ENCODE data around the gene NXNL2. TPM values are rescaled to one million over a fixed set of nuclear protein-coding genes. Genes with fewer than 3 reads are reported as not detected.

Gene NXNL2
- total RNA-seq, 2 donors from 2014 or later = not detected

- Mint-ChIP-seq H3K27me3 (ENCODE audit: low read depth) (peaks cover 22% of the 10 kb centered on the region), H3K4me3 (no peak overlapping the region), H3K27ac (no peak overlapping the region), H3K36me3 (ENCODE audit: insufficient read depth in 2 of 2) (no peaks in the 10 kb centered on the region), H3K9me3 (no peaks in the 10 kb centered on the region), H3K4me1 (ENCODE audit: low read depth) (no peaks in the 10 kb centered on the region)
- DNase-seq (no peak), ATAC-seq (replicated peaks in 1 of 2) (no peak)
Measured at GRCh38 chr9:88572684-88573083, 37.7 kb downstream of the NXNL2 start.

- Mint-ChIP-seq H3K4me3 (no peak overlapping the region), H3K36me3 (ENCODE audit: insufficient read depth in 2 of 2) (no peaks in the 10 kb centered on the region)
- no peak for DNase-seq
Measured at GRCh38 chr9:88574953-88575352, 40.0 kb downstream of the NXNL2 start.

GRCh38 chr9:88577256-88578120 is 42.5 kb downstream of the NXNL2 start:
- ATAC-seq (replicated peaks in 1 of 2) = no peak
- Mint-ChIP-seq H3K27ac (no peak overlapping the region), H3K36me3 (ENCODE audit: insufficient read depth in 2 of 2) (no peaks in the 10 kb centered on the region), H3K4me3 (peak overlapping the region in 1 of 2 donors; percentile 29), H3K27me3 (ENCODE audit: low read depth) (peaks cover 22% of the 10 kb centered on the region), H3K4me1 (ENCODE audit: low read depth) (peaks cover 6% of the 10 kb centered on the region), H3K9me3 (no peaks in the 10 kb centered on the region)
- DNase-seq = no peak

More at GRCh38 chr9:88574953-88575352, 40.0 kb downstream of the NXNL2 start:
- Mint-ChIP-seq H3K4me1 (ENCODE audit: low read depth) (peaks cover 6% of the 10 kb centered on the region), H3K27ac (no peak overlapping the region), H3K9me3 (no peaks in the 10 kb centered on the region), H3K27me3 (ENCODE audit: low read depth) (peaks cover 22% of the 10 kb centered on the region)
- ATAC-seq (replicated peaks in 1 of 2) = no peak

- no peaks in the 10 kb centered on the region for H3K9me3 Mint-ChIP-seq
- no peak overlapping the region for H3K27ac Mint-ChIP-seq
- peaks cover 6% of the 10 kb centered on the region for H3K4me1 Mint-ChIP-seq (ENCODE audit: low read depth)
- ATAC-seq (replicated peaks in 1 of 2) = peak; percentile 49 to 67
- peak overlapping the region; percentile 53 to 59 for H3K4me3 Mint-ChIP-seq
- peaks cover 21% of the 10 kb centered on the region for H3K27me3 Mint-ChIP-seq (ENCODE audit: low read depth)
- DNase-seq = peak; percentile 69 to 81
- H3K36me3 Mint-ChIP-seq (ENCODE audit: insufficient read depth in 2 of 2) = no peaks in the 10 kb centered on the region
Measured at GRCh38 chr9:88578121-88579049, 43.4 kb downstream of the NXNL2 start.

- H3K4me3 Mint-ChIP-seq = no peak overlapping the region
- no peaks in the 10 kb centered on the region for H3K9me3 Mint-ChIP-seq
- DNase-seq = no peak
- no peak for ATAC-seq (replicated peaks in 1 of 2)
- no peaks in the 10 kb centered on the region for H3K36me3 Mint-ChIP-seq (ENCODE audit: insufficient read depth in 2 of 2)
- no peak overlapping the region for H3K27ac Mint-ChIP-seq
- H3K27me3 Mint-ChIP-seq (ENCODE audit: low read depth) = peaks cover 22% of the 10 kb centered on the region
- peaks cover 6% of the 10 kb centered on the region for H3K4me1 Mint-ChIP-seq (ENCODE audit: low read depth)
Measured at GRCh38 chr9:88579050-88579715, 44.2 kb downstream of the NXNL2 start.

- no peaks in the 10 kb centered on the region for H3K36me3 Mint-ChIP-seq (ENCODE audit: insufficient read depth in 2 of 2)
- H3K4me3 Mint-ChIP-seq = no peak overlapping the region
- H3K9me3 Mint-ChIP-seq = no peaks in the 10 kb centered on the region
- H3K27me3 Mint-ChIP-seq (ENCODE audit: low read depth) = peaks cover 19% of the 10 kb centered on the region
- DNase-seq (no peak), ATAC-seq (replicated peaks in 1 of 2) (no peak)
- no peak overlapping the region for H3K27ac Mint-ChIP-seq
- peaks cover 6% of the 10 kb centered on the region for H3K4me1 Mint-ChIP-seq (ENCODE audit: low read depth)
Measured at GRCh38 chr9:88580961-88581360, 46.0 kb downstream of the NXNL2 start.

GRCh38 chr9:88583901-88584596 is 49.1 kb downstream of the NXNL2 start:
- H3K4me1 Mint-ChIP-seq (ENCODE audit: low read depth) = no peaks in the 10 kb centered on the region
- H3K4me3 Mint-ChIP-seq = no peak overlapping the region
- ATAC-seq (replicated peaks in 1 of 2) = no peak
- H3K27me3 Mint-ChIP-seq (ENCODE audit: low read depth) = peaks cover 19% of the 10 kb centered on the region
- no peaks in the 10 kb centered on the region for H3K9me3 Mint-ChIP-seq
- no peaks in the 10 kb centered on the region for H3K36me3 Mint-ChIP-seq (ENCODE audit: insufficient read depth in 2 of 2)
- DNase-seq = no peak
- H3K27ac Mint-ChIP-seq = no peak overlapping the region

GRCh38 chr9:88585426-88585825 is 50.4 kb downstream of the NXNL2 start:
- no peak overlapping the region for H3K4me3 Mint-ChIP-seq
- DNase-seq = no peak
- H3K36me3 Mint-ChIP-seq (ENCODE audit: insufficient read depth in 2 of 2) = no peaks in the 10 kb centered on the region
- no peaks in the 10 kb centered on the region for H3K9me3 Mint-ChIP-seq
- H3K27me3 Mint-ChIP-seq (ENCODE audit: low read depth) = peaks cover 19% of the 10 kb centered on the region
- H3K4me1 Mint-ChIP-seq (ENCODE audit: low read depth) = no peaks in the 10 kb centered on the region
- no peak overlapping the region for H3K27ac Mint-ChIP-seq
- ATAC-seq (replicated peaks in 1 of 2) = no peak

GRCh38 chr9:88586452-88586851 is 51.5 kb downstream of the NXNL2 start:
- H3K4me1 Mint-ChIP-seq (ENCODE audit: low read depth) = no peaks in the 10 kb centered on the region
- no peaks in the 10 kb centered on the region for H3K36me3 Mint-ChIP-seq (ENCODE audit: insufficient read depth in 2 of 2)
- peaks cover 19% of the 10 kb centered on the region for H3K27me3 Mint-ChIP-seq (ENCODE audit: low read depth)
- H3K9me3 Mint-ChIP-seq = no peaks in the 10 kb centered on the region
- DNase-seq (no peak), ATAC-seq (replicated peaks in 1 of 2) (no peak)
- H3K4me3 Mint-ChIP-seq = no peak overlapping the region
- peak overlapping the region; percentile 53 for H3K27ac Mint-ChIP-seq

- Mint-ChIP-seq H3K27me3 (ENCODE audit: low read depth) (peaks cover 19% of the 10 kb centered on the region), H3K4me3 (no peak overlapping the region), H3K9me3 (no peaks in the 10 kb centered on the region), H3K27ac (no peak overlapping the region), H3K36me3 (ENCODE audit: insufficient read depth in 2 of 2) (no peaks in the 10 kb centered on the region), H3K4me1 (ENCODE audit: low read depth) (no peaks in the 10 kb centered on the region)
- no peak for DNase-seq
- ATAC-seq (replicated peaks in 1 of 2) = no peak
Measured at GRCh38 chr9:88587182-88587581, 52.2 kb downstream of the NXNL2 start.

- Mint-ChIP-seq H3K36me3 (ENCODE audit: insufficient read depth in 2 of 2) (no peaks in the 10 kb centered on the region), H3K27ac (no peak overlapping the region), H3K4me3 (no peak overlapping the region), H3K4me1 (ENCODE audit: low read depth) (no peaks in the 10 kb centered on the region), H3K9me3 (no peaks in the 10 kb centered on the region), H3K27me3 (ENCODE audit: low read depth) (peaks cover 19% of the 10 kb centered on the region)
- DNase-seq = no peak
- no peak for ATAC-seq (replicated peaks in 1 of 2)
Measured at GRCh38 chr9:88587885-88588649, 53.1 kb downstream of the NXNL2 start.

GRCh38 chr9:88589656-88590055 is 54.7 kb downstream of the NXNL2 start:
- Mint-ChIP-seq H3K9me3 (no peaks in the 10 kb centered on the region), H3K27me3 (ENCODE audit: low read depth) (peaks cover 5% of the 10 kb centered on the region), H3K27ac (no peak overlapping the region), H3K4me3 (no peak overlapping the region), H3K36me3 (ENCODE audit: insufficient read depth in 2 of 2) (no peaks in the 10 kb centered on the region), H3K4me1 (ENCODE audit: low read depth) (peaks cover 5% of the 10 kb centered on the region)
- DNase-seq (no peak), ATAC-seq (replicated peaks in 1 of 2) (no peak)

Data from activated T-cell treated with anti-CD3 and anti-CD28 coated beads, Interleukin-2, amount 50 U/mL, for 72 hours (primary cell).